RWPE1 (cell line): ENCODE data around the gene RIOK2.
"Not testable (repeated sequence)": the region's sequence is repeated elsewhere in the genome, so short reads cannot be mapped to it uniquely, and the experiment has no call there.

ENCODE experiments used
- CTCF ChIA-PET: fragments of 350-600 bp; sonication (Branson Sonifier 250); formaldehyde crosslinking; extraction: SDS; loops from one replicate; lab custom pipeline; 2021; lab: Yijun Ruan, JAX
- POLR2A ChIA-PET: fragments of 400-600 bp; formaldehyde crosslinking; extraction: SDS; loops from one replicate; lab custom pipeline; 2020; ENCODE audit warnings: antibody characterized with exemption; ENCODE audit not compliant: low non-redundant PET; lab: Yijun Ruan, JAX
- DNase-seq: peaks from one replicate; pipeline ENCODE4 v3.0.0; 2012; ENCODE audit warnings: low spot score
- H3K27ac ChIP-seq: fragments of 450-650 bp; 2 replicates; pipeline ENCODE4 v1.5.1; 2017
- TF ChIP-seq, protein P1 (sequence below): fragments of 450-650 bp; conservative IDR thresholded peaks from 2 replicates; pipeline ENCODE4 v1.5.1; 2017; ENCODE audit warnings: low read depth, mild to moderate bottlenecking

Gene RIOK2

DNA sequence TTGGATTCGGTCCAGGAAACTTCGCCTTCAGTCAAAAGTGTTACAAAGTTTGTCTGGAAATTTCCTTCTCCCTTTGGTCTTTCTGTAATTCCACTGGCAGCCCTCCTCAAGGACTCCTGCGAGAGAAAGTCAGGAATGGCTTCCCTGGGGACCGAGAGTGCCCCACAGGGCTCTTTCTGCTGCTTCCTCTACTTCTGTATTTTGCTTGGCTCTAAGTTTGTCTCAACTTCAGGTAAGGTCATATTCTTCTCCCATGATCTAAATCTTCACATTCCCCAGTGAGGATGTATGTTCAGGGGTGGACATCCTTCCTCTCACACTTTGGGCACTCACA is 10.3 kb upstream of the RIOK2 start:
- TF ChIP-seq, protein P1, sequence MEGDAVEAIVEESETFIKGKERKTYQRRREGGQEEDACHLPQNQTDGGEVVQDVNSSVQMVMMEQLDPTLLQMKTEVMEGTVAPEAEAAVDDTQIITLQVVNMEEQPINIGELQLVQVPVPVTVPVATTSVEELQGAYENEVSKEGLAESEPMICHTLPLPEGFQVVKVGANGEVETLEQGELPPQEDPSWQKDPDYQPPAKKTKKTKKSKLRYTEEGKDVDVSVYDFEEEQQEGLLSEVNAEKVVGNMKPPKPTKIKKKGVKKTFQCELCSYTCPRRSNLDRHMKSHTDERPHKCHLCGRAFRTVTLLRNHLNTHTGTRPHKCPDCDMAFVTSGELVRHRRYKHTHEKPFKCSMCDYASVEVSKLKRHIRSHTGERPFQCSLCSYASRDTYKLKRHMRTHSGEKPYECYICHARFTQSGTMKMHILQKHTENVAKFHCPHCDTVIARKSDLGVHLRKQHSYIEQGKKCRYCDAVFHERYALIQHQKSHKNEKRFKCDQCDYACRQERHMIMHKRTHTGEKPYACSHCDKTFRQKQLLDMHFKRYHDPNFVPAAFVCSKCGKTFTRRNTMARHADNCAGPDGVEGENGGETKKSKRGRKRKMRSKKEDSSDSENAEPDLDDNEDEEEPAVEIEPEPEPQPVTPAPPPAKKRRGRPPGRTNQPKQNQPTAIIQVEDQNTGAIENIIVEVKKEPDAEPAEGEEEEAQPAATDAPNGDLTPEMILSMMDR: no peak
- DNase-seq: no peak
- ChIA-PET POLR2A (no interaction called here), CTCF (no interaction called here)
- no peak overlapping the region for H3K27ac ChIP-seq

GRCh38 chr5:97192580-97193354 is 9.7 kb upstream of the RIOK2 start:
- H3K27ac ChIP-seq: no peak overlapping the region
- DNase-seq: no peak
- POLR2A ChIA-PET: no interaction called here
- CTCF ChIA-PET: no interaction called here
- TF ChIP-seq, protein P1: no peak

GRCh38 chr5:97191893-97192292 is 8.8 kb upstream of the RIOK2 start:
- ChIA-PET CTCF (no interaction called here), POLR2A (no interaction called here)

DNA sequence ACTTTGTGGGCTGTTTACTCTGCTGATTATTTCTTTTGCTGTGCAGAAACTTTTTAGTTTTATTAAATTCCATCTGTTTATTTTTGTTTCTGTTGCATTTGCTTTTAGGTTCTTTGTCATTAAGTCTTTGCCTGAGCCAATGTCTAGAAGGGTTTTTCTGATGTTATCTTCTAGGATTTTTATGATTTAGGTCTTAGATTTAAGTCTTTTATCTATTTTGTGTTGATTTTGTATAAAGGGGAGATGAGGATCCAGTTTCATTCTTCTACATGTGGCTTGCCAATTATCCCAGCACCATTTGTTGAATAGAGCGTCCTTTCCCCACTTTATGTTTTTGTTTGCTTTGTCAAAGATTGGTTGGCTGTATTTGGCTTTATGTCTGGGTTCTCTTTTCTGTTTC is 6.5 kb upstream of the RIOK2 start:
- CTCF ChIA-PET, DNase-seq, H3K27ac ChIP-seq, POLR2A ChIA-PET: not testable (repeated sequence)

More at GRCh38 chr5:97191893-97192292, 8.8 kb upstream of the RIOK2 start:
- TF ChIP-seq, protein P1: no peak
- H3K27ac ChIP-seq: no peak overlapping the region
- DNase-seq: no peak

GRCh38 chr5:97183930-97184213 is 825 bp upstream of the RIOK2 start:
- H3K27ac ChIP-seq: peak overlapping the region; percentile 88
- POLR2A ChIA-PET: interaction anchor here (0.6 kb wide), 1 partner anchor 1098 kb away, joined by 7 read pairs; no protein-coding TSS in a partner anchor
- TF ChIP-seq, protein P1: no peak
- CTCF ChIA-PET: interaction anchor here (0.6 to 0.7 kb wide), 5 partner anchors 8 to 1728 kb away, joined by 3 to 6 read pairs (median 3); no protein-coding TSS in a partner anchor
- no peak for DNase-seq

DNA sequence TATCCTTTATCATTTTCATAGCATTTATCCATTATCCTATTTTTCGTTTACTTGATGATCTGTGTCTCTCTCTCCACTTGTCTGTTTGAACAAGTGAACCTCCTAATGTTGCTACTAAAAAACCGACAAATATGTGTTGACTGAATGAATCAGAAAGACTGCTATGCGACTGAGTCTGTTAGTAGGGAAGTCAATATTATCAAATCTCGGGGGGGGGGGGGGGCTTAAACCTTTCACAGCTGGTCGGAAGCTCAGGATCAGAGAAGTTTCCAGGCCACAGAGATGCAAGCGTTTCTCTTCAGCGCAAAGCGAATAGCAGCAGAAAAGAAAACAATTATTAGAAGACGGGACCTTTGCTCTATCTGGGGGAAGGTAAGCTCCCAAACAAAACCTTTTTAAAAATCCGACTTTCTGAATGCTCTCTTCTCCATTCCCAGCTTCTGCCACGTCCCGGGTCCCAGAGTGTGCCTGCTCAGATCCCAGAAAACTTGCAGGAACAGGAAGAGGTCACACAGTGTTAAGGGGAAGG is 412 bp downstream of the RIOK2 start:
- POLR2A ChIA-PET: interaction anchor here (0.5 kb wide), 1 partner anchor 179 kb away, joined by 4 read pairs; no protein-coding TSS in a partner anchor
- H3K27ac ChIP-seq: peak overlapping the region; percentile 88
- DNase-seq: peak; percentile 38
- TF ChIP-seq, protein P1: no peak
- CTCF ChIA-PET: interaction anchor here (0.6 to 1.1 kb wide), 2 partner anchors 1079 to 1586 kb away, joined by 3 to 7 read pairs; no protein-coding TSS in a partner anchor
